Measurements from ENCODE around the gene FNBP1.
A peak's percentile ranks its signal among the peaks of the same experiment; 100 is the strongest.
"Not testable (repeated sequence)": the region's sequence is repeated elsewhere in the genome, so short reads cannot be mapped to it uniquely, and the experiment has no call there.

FNBP1 gene

GRCh38 chr9:130023994-130024596 is 18.9 kb downstream of the FNBP1 start:
- no peak for TF ChIP-seq CTCF (IDR thresholded peaks at IDR 0.05; ENCODE audit: low read depth, low read length, missing control alignments)
- no peak overlapping the region for H3K4me3 ChIP-seq (ENCODE audit: low read depth, low read length)
- in situ Hi-C loops (cut with HindIII; ENCODE audit: low sequenced_read_pairs) = loop anchor here (5.0 kb wide), 1 partner anchor 47 kb away; no protein-coding TSS in a partner anchor
- DNase-seq (ENCODE audit: low read depth) = no peak

- TF ChIP-seq CTCF (IDR thresholded peaks at IDR 0.05; ENCODE audit: low read depth, low read length, missing control alignments) = no peak
- DNase-seq (ENCODE audit: low read depth) = peak; percentile 27
- H3K4me3 ChIP-seq (ENCODE audit: low read depth, low read length) = no peak overlapping the region
- in situ Hi-C loops (cut with HindIII; ENCODE audit: low sequenced_read_pairs) = loop anchor here (5.0 kb wide), 1 partner anchor 46 kb away; no protein-coding TSS in a partner anchor
Observed at GRCh38 chr9:130023144-130023787, 19.7 kb downstream of the FNBP1 start.

DNA sequence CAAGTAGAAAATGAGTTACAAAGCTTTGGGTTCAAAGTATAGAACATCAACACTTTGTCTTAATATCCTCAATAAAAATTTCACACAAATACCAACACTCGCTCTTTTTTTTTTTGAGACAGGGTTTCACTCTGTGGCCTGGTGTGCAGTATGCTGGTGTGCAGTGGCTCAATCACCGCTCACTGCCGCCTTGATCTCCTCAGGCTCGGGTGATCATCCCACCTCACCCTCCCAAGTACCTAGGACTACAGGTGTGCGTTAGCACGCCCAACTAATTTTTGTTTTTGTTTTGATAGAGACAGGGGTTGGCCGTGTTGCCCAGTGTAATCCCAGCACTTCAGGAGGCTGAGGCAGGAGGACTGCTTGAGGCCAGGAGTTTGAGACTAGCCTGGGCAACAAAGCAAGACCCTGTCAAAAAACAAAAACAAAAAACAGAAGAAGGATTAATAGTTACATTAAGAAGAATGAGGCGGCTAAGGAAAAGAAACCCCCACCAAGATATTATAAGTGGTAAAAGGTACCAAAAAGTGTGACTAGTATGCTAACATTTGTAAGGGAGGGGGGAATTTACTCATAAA is 20.3 kb downstream of the FNBP1 start:
- DNase-seq (ENCODE audit: low read depth) = no peak
- in situ Hi-C loops (cut with HindIII; ENCODE audit: low sequenced_read_pairs) = loop anchor here (5.0 kb wide), 1 partner anchor 45 kb away; no protein-coding TSS in a partner anchor
- H3K4me3 ChIP-seq (ENCODE audit: low read depth, low read length) = no peak overlapping the region
- TF ChIP-seq CTCF (IDR thresholded peaks at IDR 0.05; ENCODE audit: low read depth, low read length, missing control alignments) = no peak

- in situ Hi-C loops (cut with HindIII; ENCODE audit: low sequenced_read_pairs) = loop anchor here (5.0 kb wide), 1 partner anchor 45 kb away; no protein-coding TSS in a partner anchor
Observed at GRCh38 chr9:130021842-130022241, 21.1 kb downstream of the FNBP1 start.

GRCh38 chr9:130021123-130021522 is 21.9 kb downstream of the FNBP1 start:
- no peak overlapping the region for H3K4me3 ChIP-seq (ENCODE audit: low read depth, low read length)
- DNase-seq (ENCODE audit: low read depth) = no peak
- TF ChIP-seq CTCF (IDR thresholded peaks at IDR 0.05; ENCODE audit: low read depth, low read length, missing control alignments) = no peak
- in situ Hi-C loops (cut with HindIII; ENCODE audit: low sequenced_read_pairs) = loop anchor here (5.0 kb wide), 1 partner anchor 44 kb away; no protein-coding TSS in a partner anchor

More at GRCh38 chr9:130021842-130022241, 21.1 kb downstream of the FNBP1 start:
- not testable (repeated sequence) for DNase-seq (ENCODE audit: low read depth); H3K4me3 ChIP-seq (ENCODE audit: low read depth, low read length)

DNA sequence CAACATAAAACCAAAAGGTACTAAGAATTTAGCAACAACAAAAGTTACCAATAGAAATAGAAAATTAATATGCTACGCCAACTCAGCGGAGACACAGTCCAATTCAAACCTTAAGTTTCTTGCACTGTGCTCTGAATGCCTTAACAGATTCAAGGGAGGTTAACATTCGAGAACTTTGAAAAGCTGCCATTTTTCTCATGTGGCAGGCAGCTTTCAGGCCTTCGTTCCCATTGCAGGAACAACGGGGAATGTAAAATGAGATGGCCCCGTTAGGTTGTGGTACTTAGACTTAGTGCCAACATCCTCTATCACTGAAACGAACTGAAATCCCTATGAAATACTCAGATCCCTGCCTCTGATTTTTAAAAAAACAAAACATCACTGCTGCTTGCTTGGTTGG is 22.4 kb downstream of the FNBP1 start:
- DNase-seq (ENCODE audit: low read depth) = peak; percentile 36
- in situ Hi-C loops (cut with HindIII; ENCODE audit: low sequenced_read_pairs) = loop anchor here (5.0 kb wide), 1 partner anchor 43 kb away; no protein-coding TSS in a partner anchor
- no peak overlapping the region for H3K4me3 ChIP-seq (ENCODE audit: low read depth, low read length)
- no peak for TF ChIP-seq CTCF (IDR thresholded peaks at IDR 0.05; ENCODE audit: low read depth, low read length, missing control alignments)

- in situ Hi-C loops (cut with HindIII; ENCODE audit: low sequenced_read_pairs) = no loop called here
- no peak for DNase-seq (ENCODE audit: low read depth)
- TF ChIP-seq CTCF (IDR thresholded peaks at IDR 0.05; ENCODE audit: low read depth, low read length, missing control alignments) = no peak
- no peak overlapping the region for H3K4me3 ChIP-seq (ENCODE audit: low read depth, low read length)
Observed at GRCh38 chr9:130018265-130018664, 24.7 kb downstream of the FNBP1 start.

- DNase-seq (ENCODE audit: low read depth); H3K4me3 ChIP-seq (ENCODE audit: low read depth, low read length); in situ Hi-C loops (cut with HindIII; ENCODE audit: low sequenced_read_pairs): not testable (repeated sequence)
Observed at GRCh38 chr9:130017510-130017909, 25.5 kb downstream of the FNBP1 start.
